GM12878 (cell line): Measurements from ENCODE around the gene ADAMTS16.

Source experiments
- FOXM1 ChIP-seq: IDR thresholded peaks from 2 replicates; pipeline ENCODE4 v1.6.1; 2012; ENCODE audit warnings: low read depth, mild to moderate bottlenecking, inconsistent platforms, low read length, moderate library complexity
- SUZ12 ChIP-seq: fragments of 200-600 bp; sonication (generic); IDR thresholded peaks from one replicate; pipeline ENCODE4 v1.6.1; 2018; ENCODE audit warnings: antibody characterized with exemption, mild to moderate bottlenecking; ENCODE audit not compliant: unreplicated experiment

- TF ChIP-seq SUZ12 (no peak), FOXM1 (no peak)
These were observed 130.0 kb downstream of the ADAMTS16 start for GRCh38 chr5:5270161-5270560.
